K562 (cell line): ENCODE data around the gene TXNL4A. TPM values are rescaled to one million over a fixed set of nuclear protein-coding genes. Genes with fewer than 3 reads are reported as not detected.

Experiments
- ATAC-seq: fragments of 200-7000 bp; cut with Tn5 transposase; 3 replicates; pipeline ENCODE4 v1.9.1; 2020; ENCODE audit warnings: moderate library complexity
- BruUV-seq: library from RNA; stranded (reverse); fragments of 400-500 nt; replicated peaks from 2 replicates; lab custom pipeline; 2021; lab: Mats Ljungman, UMichigan
- CTCF ChIA-PET: fragments of 300-600 bp; formaldehyde crosslinking; extraction: SDS; loops from one replicate; lab custom pipeline; 2021; ENCODE audit warnings: low intra/inter-chr PET ratio; lab: Yijun Ruan, JAX
- POLR2A ChIA-PET: fragments of 300-600, 350-650 bp; sonication (Branson Sonifier 250); formaldehyde crosslinking; extraction: SDS; loops from one replicate; lab custom pipeline; 2021; ENCODE audit warnings: antibody characterized with exemption, inconsistent platforms; lab: Yijun Ruan, JAX
- DNase-seq, 4 experiments: peaks; one replicate each; pipeline versions ENCODE4 v3.0.0 to v3.0.0-alpha.2; 2011 to 2018; ENCODE audit warnings: low spot score in 3 of 4, mixed read lengths in 3 of 4; ENCODE audit errors: extremely low read depth in 1 of 4
- FAIRE-seq: peaks from 2 replicates; lab custom pipeline; 2011; peaks lifted over from hg19 to GRCh38; lab: Jason Lieb, UNC
- H2AFZ ChIP-seq: 2 replicates; pipeline ENCODE4 v1.6.0; 2011; ENCODE audit warnings: low read depth, low read length, control low read depth, inconsistent platforms
- H3K27ac ChIP-seq: fragments of 200-600 bp; 3 replicates; pipeline ENCODE4 v1.8.0; 2011; ENCODE audit warnings: low read depth, mild to moderate bottlenecking, control low read depth, inconsistent platforms, low read length, moderate library complexity, mixed read lengths; ENCODE audit errors: extremely low read depth
- H3K27me3 ChIP-seq, 2 experiments: fragments of 300-600 bp in 1 of 2; 2 replicates in 1 of 2; 3 replicates in 1 of 2; pipeline versions ENCODE4 v1.6.0 to v1.8.0; 2011; ENCODE audit warnings: inconsistent platforms in 2 of 2, low read length in 2 of 2, mild to moderate bottlenecking in 1 of 2, mixed read lengths in 1 of 2, moderate library complexity in 1 of 2; ENCODE audit not compliant: control insufficient read depth in 2 of 2, insufficient read depth in 2 of 2
- H3K36me3 ChIP-seq: fragments of 300-600 bp; 3 replicates; pipeline ENCODE4 v1.8.0; 2011; ENCODE audit warnings: mild to moderate bottlenecking, low read length, inconsistent platforms; ENCODE audit not compliant: control insufficient read depth, insufficient read depth
- H3K4me1 ChIP-seq, 2 experiments: fragments of 200-600 bp in 1 of 2; replicated peaks in 1 of 2; 2 replicates in 1 of 2; 3 replicates in 1 of 2; pipeline versions ENCODE4 v1.5.1 to v1.8.0; 2011; ENCODE audit warnings: inconsistent platforms in 2 of 2, low read length in 2 of 2, mild to moderate bottlenecking in 1 of 2, mixed read lengths in 1 of 2, moderate library complexity in 1 of 2; ENCODE audit not compliant: control insufficient read depth in 2 of 2, insufficient read depth in 2 of 2
- H3K4me2 ChIP-seq: 2 replicates; pipeline ENCODE4 v1.6.1; 2011; ENCODE audit warnings: low read length, control low read depth, inconsistent platforms, mixed read lengths; ENCODE audit not compliant: insufficient read depth
- H3K4me3 ChIP-seq: fragments of 200-600 bp; sonication (generic), shearing (Covaris generic); 2 replicates; pipeline ENCODE4 v1.5.1; 2016; ENCODE audit warnings: control low read depth, inconsistent platforms
- H3K79me2 ChIP-seq: fragments of 200-600 bp; 3 replicates; pipeline ENCODE4 v1.8.0; 2011; ENCODE audit warnings: low read length, inconsistent platforms; ENCODE audit not compliant: control insufficient read depth, insufficient read depth
- H3K9ac ChIP-seq, 2 experiments: 2 replicates each; pipeline versions ENCODE4 v1.6.0 to v1.6.1; 2011; ENCODE audit warnings: low read depth in 2 of 2, low read length in 2 of 2, control low read depth in 1 of 2, inconsistent platforms in 1 of 2, mild to moderate bottlenecking in 1 of 2, mixed read lengths in 1 of 2; ENCODE audit not compliant: insufficient read depth in 1 of 2
- H3K9me1 ChIP-seq: one replicate; pipeline ENCODE4 v1.6.0; 2011; ENCODE audit warnings: inconsistent platforms, mild to moderate bottlenecking, low read length, moderate library complexity; ENCODE audit not compliant: control insufficient read depth, insufficient read depth
- H3K9me3 ChIP-seq: replicated peaks from 2 replicates; pipeline ENCODE4 v1.5.1; 2011; ENCODE audit warnings: low read depth, low read length, inconsistent platforms; ENCODE audit not compliant: control insufficient read depth, insufficient read depth
- H4K20me1 ChIP-seq: replicated peaks from 2 replicates; pipeline ENCODE4 v1.6.1; 2011; ENCODE audit warnings: low read length, inconsistent platforms, mixed read lengths; ENCODE audit not compliant: control insufficient read depth, insufficient read depth
- ELK1 ChIP-seq: sonication (generic); formaldehyde crosslinking; IDR thresholded peaks from 2 replicates; pipeline ENCODE4 v1.8.1; 2022; ENCODE audit warnings: missing genetic modification reagents
- EWSR1 ChIP-seq: fragments of 450-650 bp; IDR thresholded peaks from 2 replicates; pipeline ENCODE4 v1.6.1; 2018; ENCODE audit warnings: borderline replicate concordance, mild to moderate bottlenecking, low read depth, moderate library complexity; ENCODE audit not compliant: partially characterized antibody
- PRPF4 ChIP-seq: fragments of 200-400 bp; formaldehyde crosslinking; IDR thresholded peaks from one replicate; pipeline ENCODE4 v1.6.1; 2017; ENCODE audit warnings: low read length, low read depth, mild to moderate bottlenecking; ENCODE audit not compliant: insufficient read depth, poor library complexity, severe bottlenecking
- ZNF121 ChIP-seq: sonication (generic); formaldehyde crosslinking; conservative IDR thresholded peaks from 2 replicates; pipeline ENCODE4 v1.8.0; 2022; ENCODE audit warnings: missing genetic modification reagents
- ZNF280A ChIP-seq: fragments of 450-650 bp; IDR thresholded peaks from 2 replicates; pipeline ENCODE4 v1.6.1; 2018; ENCODE audit warnings: mild to moderate bottlenecking, low read depth; ENCODE audit not compliant: partially characterized antibody
- WGBS: fragments of 100-300 bp; shearing (Covaris generic); methylation state at CpG from one replicate; pipeline ENCODE4 v1.1.6; 2016; ENCODE audit warnings: low coverage, mixed read lengths; ENCODE audit not compliant: insufficient coverage; ENCODE audit errors: missing lambda C conversion rate; 5-methylcytosine and 5-hydroxymethylcytosine counted together
- in situ Hi-C: fragments of 300-500 bp; cut with MboI; formaldehyde crosslinking; loops from 4 replicates; pipeline ENCODE4 v1.15.0; 2018; ENCODE audit warnings: inconsistent platforms, mixed read lengths
- intact Hi-C: fragments of 100-400 bp; cut with micrococcal nuclease; formaldehyde crosslinking; loops from 2 replicates; pipeline ENCODE4 v1.14.2; 2022
- polyA plus RNA-seq, 8 experiments: library from polyadenylated mRNA; depleted of rRNA in 4 of 8; stranded (reverse) in 5 of 8; unstranded in 3 of 8; fragments of >200 nt; fragmentation: Nextera tagmentation in 2 of 8; fragmentation: Illumina TruSeq in 1 of 8; extraction: Ambion mirVana in 2 of 8; extraction: Trizol in 1 of 8; gene quantifications; 2 replicates each; pipeline versions ENCODE4 v1.2.1 to v1.2.3, GENCODE V29; 2011 to 2014; ENCODE audit warnings: inconsistent platforms in 1 of 8, missing spikeins in 1 of 8
- total RNA-seq, 7 experiments: library from RNA; depleted of rRNA in 6 of 7; stranded (reverse); fragments of >200 nt in 6 of 7; fragmentation: Illumina TruSeq in 2 of 7; extraction: Trizol in 2 of 7; gene quantifications; 2 replicates each; pipeline versions ENCODE4 v1.2.1 to v1.2.3, GENCODE V29; 2011 to 2021; ENCODE audit warnings: low replicate concordance in 1 of 7

TXNL4A gene
- total and polyA plus RNA-seq, 9 of the 15 experiments (the other 6 are each of a cell fraction or from before 2014, with no cell fraction given), result 27.0 to 132 (median 87.5) TPM

GRCh38 chr18:79926715-79927606, 61.4 kb downstream of the TXNL4A start (continued):
- no peak for TF ChIP-seq ZNF121

- DNase-seq (no peak), ATAC-seq (no peak), FAIRE-seq (no peak)
- H3K4me2 ChIP-seq, result no peak overlapping the region
- POLR2A ChIA-PET, result no interaction called here
- BruUV-seq, result no TSS peak
- peaks cover 4% of the 10 kb centered on the region; the same call in 1 of the 2 replicates for H3K9me3 ChIP-seq
- no peaks in the 10 kb centered on the region for H3K9me1 ChIP-seq
- H4K20me1 ChIP-seq, result no peaks in the 10 kb centered on the region
- intact Hi-C loops (no loop called here), in situ Hi-C loops (no loop called here)
- 67% methylated on average over 2 of the region's 11 CpGs for WGBS
- no peak overlapping the region for H3K4me3 ChIP-seq
- no peak overlapping the region for H3K9ac ChIP-seq
- TF ChIP-seq ELK1 (CRISPR knock-in tag) (no peak), PRPF4 (no peak), ZNF280A (no peak), EWSR1 (no peak)
- H3K79me2 ChIP-seq, result no peaks in the 10 kb centered on the region
- H3K4me1 ChIP-seq, result no peaks in the 10 kb centered on the region; a peak in 1 of 5 replicates
- H2AFZ ChIP-seq, result no peak overlapping the region
- no peaks in the 10 kb centered on the region for H3K27me3 ChIP-seq
- CTCF ChIA-PET, result no interaction called here
- H3K36me3 ChIP-seq, result no peaks in the 10 kb centered on the region
- no peak overlapping the region for H3K27ac ChIP-seq
Observed at GRCh38 chr18:79926306-79926705, 62.1 kb downstream of the TXNL4A start.
